Endothelial cell of umbilical vein (primary cell): ENCODE results near the gene CMSS1.

Source experiments
- CTCF ChIP-seq, 2 donors: IDR thresholded peaks; 1 replicate in 1 of 2; 2 replicates in 1 of 2; pipeline ENCODE4 v1.5.1; 2011; ENCODE audit warnings: low read length in 2 of 2, mild to moderate bottlenecking in 2 of 2, moderate library complexity in 2 of 2, control low read depth in 1 of 2, inconsistent platforms in 1 of 2, low read depth in 1 of 2; ENCODE audit not compliant: insufficient read depth in 1 of 2; ENCODE audit errors: extremely low read depth in 1 of 2
- EZH2 ChIP-seq: IDR thresholded peaks from 2 replicates; pipeline ENCODE4 v1.6.1; 2012; ENCODE audit warnings: borderline replicate concordance, low read depth, mild to moderate bottlenecking, moderate library complexity, low read length, inconsistent platforms; ENCODE audit not compliant: severe bottlenecking
- MAX ChIP-seq: IDR thresholded peaks from 2 replicates; pipeline ENCODE4 v1.6.1; 2011; ENCODE audit not compliant: insufficient read depth, insufficient read length
- MYC ChIP-seq: IDR thresholded peaks from one replicate; pipeline ENCODE4 v1.6.1; 2011; ENCODE audit warnings: mild to moderate bottlenecking, low read depth, low read length
- POLR2A ChIP-seq: IDR thresholded peaks from 2 replicates; pipeline ENCODE4 v1.6.1; 2012; ENCODE audit warnings: low read depth, mild to moderate bottlenecking, control low read depth, low read length
- POLR2AphosphoS5 ChIP-seq: IDR thresholded peaks from 2 replicates; pipeline ENCODE4 v1.6.1; 2012; ENCODE audit warnings: low read depth, mild to moderate bottlenecking, control low read depth, low read length, moderate library complexity; ENCODE audit not compliant: insufficient read depth

- TF ChIP-seq CTCF (IDR thresholded peaks at IDR 0.05; ENCODE audit: extremely low read depth in 1 of 2, insufficient read depth in 1 of 2, low read depth in 1 of 2, low read length in 2 of 2) (no peak), POLR2A (no peak), EZH2 (no peak), MYC (no peak), POLR2AphosphoS5 (no peak), MAX (no peak)
These were observed 292.5 kb downstream of the CMSS1 start for GRCh38 chr3:100110162-100110561.
